Ishikawa (cell line): ENCODE data around the gene SLC29A1.

Experiments used
- CEBPB ChIP-seq: IDR thresholded peaks from 2 replicates; pipeline ENCODE4 v1.6.1; 2012
- CREB1 ChIP-seq: IDR thresholded peaks from 2 replicates; pipeline ENCODE4 v1.6.1; 2012; ENCODE audit warnings: low read depth
- EGR1 ChIP-seq: IDR thresholded peaks from 2 replicates; pipeline ENCODE4 v1.6.1; 2012
- EP300 ChIP-seq: IDR thresholded peaks from 2 replicates; pipeline ENCODE4 v1.6.1; 2012; ENCODE audit warnings: borderline replicate concordance
- FOXM1 ChIP-seq: IDR thresholded peaks from 2 replicates; pipeline ENCODE4 v1.6.1; 2012; ENCODE audit warnings: low read depth, borderline replicate concordance
- NFIC ChIP-seq: IDR thresholded peaks from 2 replicates; pipeline ENCODE4 v1.6.1; 2012
- RAD21 ChIP-seq: IDR thresholded peaks from 2 replicates; pipeline ENCODE4 v1.6.1; 2012; ENCODE audit warnings: low read depth
- TAF1 ChIP-seq: IDR thresholded peaks from 2 replicates; pipeline ENCODE4 v1.6.1; 2012; ENCODE audit warnings: low read depth, mild to moderate bottlenecking
- TCF12 ChIP-seq: IDR thresholded peaks from 2 replicates; pipeline ENCODE4 v1.6.1; 2012; ENCODE audit warnings: low read depth
- TEAD4 ChIP-seq: IDR thresholded peaks from 2 replicates; pipeline ENCODE4 v1.6.1; 2012
- YY1 ChIP-seq: IDR thresholded peaks from 2 replicates; pipeline ENCODE4 v1.6.1; 2012; ENCODE audit warnings: low read depth
- ZBTB7A ChIP-seq: IDR thresholded peaks from 2 replicates; pipeline ENCODE4 v1.6.1; 2012; ENCODE audit warnings: low read depth
- TF ChIP-seq, protein P1 (sequence below): IDR thresholded peaks from 2 replicates; pipeline ENCODE4 v1.6.1; 2012
- TF ChIP-seq, protein P2 (sequence below): IDR thresholded peaks from 2 replicates; pipeline ENCODE4 v1.6.1; 2012
- TF ChIP-seq, protein P3 (sequence below): IDR thresholded peaks from 2 replicates; pipeline ENCODE4 v1.6.1; 2012; ENCODE audit warnings: low read depth, mild to moderate bottlenecking

The SLC29A1 gene

DNA sequence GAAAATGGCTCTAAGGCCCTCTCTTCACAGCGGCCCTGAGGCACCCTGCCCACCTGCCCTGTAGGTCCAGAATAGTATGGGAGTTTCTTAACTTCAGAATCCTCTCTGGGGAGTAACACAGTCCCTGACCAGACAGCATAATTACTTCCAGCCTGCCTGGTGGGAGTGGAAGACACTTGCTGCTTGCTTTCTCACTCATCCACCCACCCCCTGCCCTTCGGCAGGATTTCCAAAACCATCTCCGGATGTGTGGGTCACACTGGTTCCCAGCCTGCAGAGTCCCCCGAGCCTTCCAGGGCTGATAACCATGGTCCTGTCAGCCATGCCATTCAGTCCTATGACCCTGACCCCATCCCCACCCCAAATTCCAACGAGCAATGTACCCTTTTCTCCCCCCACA lies 5.4 kb downstream of the SLC29A1 start:
- TF ChIP-seq CEBPB (no peak), ZBTB7A (no peak)
- TF ChIP-seq, protein P1, sequence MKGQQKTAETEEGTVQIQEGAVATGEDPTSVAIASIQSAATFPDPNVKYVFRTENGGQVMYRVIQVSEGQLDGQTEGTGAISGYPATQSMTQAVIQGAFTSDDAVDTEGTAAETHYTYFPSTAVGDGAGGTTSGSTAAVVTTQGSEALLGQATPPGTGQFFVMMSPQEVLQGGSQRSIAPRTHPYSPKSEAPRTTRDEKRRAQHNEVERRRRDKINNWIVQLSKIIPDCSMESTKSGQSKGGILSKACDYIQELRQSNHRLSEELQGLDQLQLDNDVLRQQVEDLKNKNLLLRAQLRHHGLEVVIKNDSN: no peak

DNA sequence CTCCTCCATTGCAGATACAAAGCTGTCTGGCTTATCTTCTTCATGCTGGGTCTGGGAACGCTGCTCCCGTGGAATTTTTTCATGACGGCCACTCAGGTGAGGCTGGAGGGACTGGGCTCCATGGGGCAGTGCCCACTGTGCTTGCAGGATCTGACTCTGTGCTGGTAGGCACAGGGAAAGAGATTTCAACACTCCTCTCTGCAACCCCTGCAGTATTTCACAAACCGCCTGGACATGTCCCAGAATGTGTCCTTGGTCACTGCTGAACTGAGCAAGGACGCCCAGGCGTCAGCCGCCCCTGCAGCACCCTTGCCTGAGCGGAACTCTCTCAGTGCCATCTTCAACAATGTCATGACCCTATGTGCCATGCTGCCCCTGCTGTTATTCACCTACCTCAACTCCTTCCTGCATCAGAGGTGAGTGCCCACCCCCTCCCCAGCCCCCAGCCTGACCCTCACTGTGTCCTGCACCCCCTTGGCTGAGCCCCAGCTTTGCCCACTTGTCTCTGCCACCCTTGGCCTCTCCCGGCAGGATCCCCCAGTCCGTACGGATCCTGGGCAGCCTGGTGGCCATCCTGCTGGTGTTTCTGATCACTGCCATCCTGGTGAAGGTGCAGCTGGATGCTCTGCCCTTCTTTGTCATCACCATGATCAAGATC lies 6.1 kb downstream of the SLC29A1 start:
- TF ChIP-seq CREB1 (no peak), TEAD4 (no peak), RAD21 (no peak), TAF1 (no peak), EGR1 (no peak)
- TF ChIP-seq, protein P1: no peak
- TF ChIP-seq, protein P2, sequence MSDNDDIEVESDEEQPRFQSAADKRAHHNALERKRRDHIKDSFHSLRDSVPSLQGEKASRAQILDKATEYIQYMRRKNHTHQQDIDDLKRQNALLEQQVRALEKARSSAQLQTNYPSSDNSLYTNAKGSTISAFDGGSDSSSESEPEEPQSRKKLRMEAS: no peak
- TF ChIP-seq, protein P3, sequence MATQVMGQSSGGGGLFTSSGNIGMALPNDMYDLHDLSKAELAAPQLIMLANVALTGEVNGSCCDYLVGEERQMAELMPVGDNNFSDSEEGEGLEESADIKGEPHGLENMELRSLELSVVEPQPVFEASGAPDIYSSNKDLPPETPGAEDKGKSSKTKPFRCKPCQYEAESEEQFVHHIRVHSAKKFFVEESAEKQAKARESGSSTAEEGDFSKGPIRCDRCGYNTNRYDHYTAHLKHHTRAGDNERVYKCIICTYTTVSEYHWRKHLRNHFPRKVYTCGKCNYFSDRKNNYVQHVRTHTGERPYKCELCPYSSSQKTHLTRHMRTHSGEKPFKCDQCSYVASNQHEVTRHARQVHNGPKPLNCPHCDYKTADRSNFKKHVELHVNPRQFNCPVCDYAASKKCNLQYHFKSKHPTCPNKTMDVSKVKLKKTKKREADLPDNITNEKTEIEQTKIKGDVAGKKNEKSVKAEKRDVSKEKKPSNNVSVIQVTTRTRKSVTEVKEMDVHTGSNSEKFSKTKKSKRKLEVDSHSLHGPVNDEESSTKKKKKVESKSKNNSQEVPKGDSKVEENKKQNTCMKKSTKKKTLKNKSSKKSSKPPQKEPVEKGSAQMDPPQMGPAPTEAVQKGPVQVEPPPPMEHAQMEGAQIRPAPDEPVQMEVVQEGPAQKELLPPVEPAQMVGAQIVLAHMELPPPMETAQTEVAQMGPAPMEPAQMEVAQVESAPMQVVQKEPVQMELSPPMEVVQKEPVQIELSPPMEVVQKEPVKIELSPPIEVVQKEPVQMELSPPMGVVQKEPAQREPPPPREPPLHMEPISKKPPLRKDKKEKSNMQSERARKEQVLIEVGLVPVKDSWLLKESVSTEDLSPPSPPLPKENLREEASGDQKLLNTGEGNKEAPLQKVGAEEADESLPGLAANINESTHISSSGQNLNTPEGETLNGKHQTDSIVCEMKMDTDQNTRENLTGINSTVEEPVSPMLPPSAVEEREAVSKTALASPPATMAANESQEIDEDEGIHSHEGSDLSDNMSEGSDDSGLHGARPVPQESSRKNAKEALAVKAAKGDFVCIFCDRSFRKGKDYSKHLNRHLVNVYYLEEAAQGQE: no peak

DNA sequence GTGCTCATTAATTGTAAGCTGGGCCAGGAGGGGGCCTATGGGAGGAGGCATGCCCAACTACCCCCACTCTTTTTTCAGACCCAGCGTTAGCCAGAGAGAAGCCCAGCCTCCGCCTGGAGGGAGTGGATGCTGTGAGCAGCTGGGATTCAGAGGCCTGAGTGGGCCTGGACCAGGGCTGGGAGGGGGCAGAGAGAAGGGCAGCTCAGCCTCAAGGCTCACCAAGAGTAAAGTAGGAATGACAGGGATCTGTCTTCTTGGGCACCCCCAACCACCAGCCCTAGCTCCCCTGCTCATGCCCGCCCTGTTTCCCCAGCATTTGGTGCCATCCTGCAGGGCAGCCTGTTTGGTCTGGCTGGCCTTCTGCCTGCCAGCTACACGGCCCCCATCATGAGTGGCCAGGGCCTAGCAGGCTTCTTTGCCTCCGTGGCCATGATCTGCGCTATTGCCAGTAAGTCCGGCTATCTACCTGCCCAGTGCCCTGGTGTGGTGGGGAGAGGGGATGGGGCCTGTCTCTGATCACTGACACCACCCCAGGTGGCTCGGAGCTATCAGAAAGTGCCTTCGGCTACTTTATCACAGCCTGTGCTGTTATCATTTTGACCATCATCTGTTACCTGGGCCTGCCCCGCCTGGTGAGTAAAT lies 6.8 kb downstream of the SLC29A1 start:
- no peak for TF ChIP-seq EGR1
- TF ChIP-seq, protein P3: no peak
- TF ChIP-seq CEBPB: no peak
- no peak for TF ChIP-seq TEAD4
- TF ChIP-seq, protein P2: no peak
- no peak for TF ChIP-seq NFIC
- TF ChIP-seq CREB1: no peak
- TF ChIP-seq TCF12: no peak
- no peak for TF ChIP-seq EP300
- TF ChIP-seq, protein P1: no peak
- no peak for TF ChIP-seq TAF1
- TF ChIP-seq ZBTB7A: no peak

DNA sequence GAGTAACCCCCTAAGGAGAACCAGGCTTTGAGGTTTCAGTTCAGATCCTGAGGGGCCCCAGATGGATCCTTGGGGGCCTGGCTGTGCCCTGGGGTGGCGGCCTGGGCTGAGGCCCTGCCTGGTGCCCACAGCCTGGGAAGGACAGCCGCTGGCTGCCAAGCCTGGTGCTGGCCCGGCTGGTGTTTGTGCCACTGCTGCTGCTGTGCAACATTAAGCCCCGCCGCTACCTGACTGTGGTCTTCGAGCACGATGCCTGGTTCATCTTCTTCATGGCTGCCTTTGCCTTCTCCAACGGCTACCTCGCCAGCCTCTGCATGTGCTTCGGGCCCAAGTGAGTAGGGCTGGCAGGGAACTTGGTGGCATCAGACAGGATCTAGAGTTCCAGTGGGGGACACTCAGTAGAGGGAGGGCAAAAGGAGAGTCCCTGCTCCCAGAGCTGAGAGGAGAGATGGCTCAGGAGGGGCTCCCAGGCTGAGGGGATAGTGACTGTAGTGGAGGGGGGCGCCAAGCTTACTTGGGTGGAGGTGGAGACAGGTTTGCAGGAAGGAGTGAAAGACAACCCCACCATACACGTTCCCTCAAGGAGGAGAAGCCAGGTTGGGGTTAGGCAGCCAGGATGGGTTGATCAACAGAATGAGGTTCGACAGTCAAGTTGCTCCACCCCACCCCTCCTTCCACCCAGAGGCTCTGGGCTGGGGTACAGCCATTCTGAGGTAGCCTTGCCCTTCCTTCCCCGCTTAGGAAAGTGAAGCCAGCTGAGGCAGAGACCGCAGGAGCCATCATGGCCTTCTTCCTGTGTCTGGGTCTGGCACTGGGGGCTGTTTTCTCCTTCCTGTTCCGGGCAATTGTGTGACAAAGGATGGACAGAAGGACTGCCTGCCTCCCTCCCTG lies 9.5 kb downstream of the SLC29A1 start:
- TF ChIP-seq RAD21 (no peak), TEAD4 (no peak), ZBTB7A (no peak), NFIC (no peak), EP300 (no peak)

DNA sequence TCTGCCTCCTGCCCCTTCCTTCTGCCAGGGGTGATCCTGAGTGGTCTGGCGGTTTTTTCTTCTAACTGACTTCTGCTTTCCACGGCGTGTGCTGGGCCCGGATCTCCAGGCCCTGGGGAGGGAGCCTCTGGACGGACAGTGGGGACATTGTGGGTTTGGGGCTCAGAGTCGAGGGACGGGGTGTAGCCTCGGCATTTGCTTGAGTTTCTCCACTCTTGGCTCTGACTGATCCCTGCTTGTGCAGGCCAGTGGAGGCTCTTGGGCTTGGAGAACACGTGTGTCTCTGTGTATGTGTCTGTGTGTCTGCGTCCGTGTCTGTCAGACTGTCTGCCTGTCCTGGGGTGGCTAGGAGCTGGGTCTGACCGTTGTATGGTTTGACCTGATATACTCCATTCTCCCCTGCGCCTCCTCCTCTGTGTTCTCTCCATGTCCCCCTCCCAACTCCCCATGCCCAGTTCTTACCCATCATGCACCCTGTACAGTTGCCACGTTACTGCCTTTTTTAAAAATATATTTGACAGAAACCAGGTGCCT lies 10.2 kb downstream of the SLC29A1 start:
- no peak for TF ChIP-seq YY1
- no peak for TF ChIP-seq RAD21
- TF ChIP-seq, protein P3: no peak
- no peak for TF ChIP-seq TEAD4
- no peak for TF ChIP-seq ZBTB7A
- no peak for TF ChIP-seq NFIC
- no peak for TF ChIP-seq CREB1
- TF ChIP-seq, protein P1: no peak
- TF ChIP-seq EP300: no peak
- TF ChIP-seq TCF12: no peak
- TF ChIP-seq, protein P2: no peak
- no peak for TF ChIP-seq CEBPB
- TF ChIP-seq TAF1: no peak
- TF ChIP-seq FOXM1: no peak
- no peak for TF ChIP-seq EGR1
